NCI-H1048 (cell line): ENCODE data around the gene SNX3.

Experiments used
- DNase-seq: peaks from one replicate; lab custom pipeline; 2025; lab: John Stamatoyannopoulos, UW

SNX3 gene

GRCh38 chr6:108203189-108204112 lies 57.4 kb downstream of the SNX3 start:
- DNase-seq, result no peak

- no peak for DNase-seq
Measured at GRCh38 chr6:108200631-108201030, 60.2 kb downstream of the SNX3 start.

- DNase-seq, result no peak
Measured at GRCh38 chr6:108200186-108200585, 60.7 kb downstream of the SNX3 start.

GRCh38 chr6:108198761-108199498 lies 61.9 kb downstream of the SNX3 start:
- DNase-seq, result no peak

- no peak for DNase-seq
Measured at GRCh38 chr6:108195209-108195608, 65.6 kb downstream of the SNX3 start.

- no peak for DNase-seq
Measured at GRCh38 chr6:108194503-108194902, 66.3 kb downstream of the SNX3 start.

- DNase-seq, result no peak
Measured at GRCh38 chr6:108193835-108194234, 67.0 kb downstream of the SNX3 start.

GRCh38 chr6:108193131-108193530 lies 67.7 kb downstream of the SNX3 start:
- no peak for DNase-seq

GRCh38 chr6:108187519-108187918 lies 73.3 kb downstream of the SNX3 start:
- no peak for DNase-seq

- no peak for DNase-seq
Measured at GRCh38 chr6:108186226-108186625, 74.6 kb downstream of the SNX3 start.

GRCh38 chr6:108180776-108181175 lies 80.1 kb downstream of the SNX3 start:
- no peak for DNase-seq

- no peak for DNase-seq
Measured at GRCh38 chr6:108180266-108180665, 80.6 kb downstream of the SNX3 start.

- no peak for DNase-seq
Measured at GRCh38 chr6:108179741-108180140, 81.1 kb downstream of the SNX3 start.

- no peak for DNase-seq
Measured at GRCh38 chr6:108176281-108177089, 84.4 kb downstream of the SNX3 start.

- DNase-seq, result no peak
Measured at GRCh38 chr6:108175592-108176279, 85.1 kb downstream of the SNX3 start.

GRCh38 chr6:108175176-108175591 lies 85.7 kb downstream of the SNX3 start:
- no peak for DNase-seq

GRCh38 chr6:108174371-108175175 lies 86.3 kb downstream of the SNX3 start:
- DNase-seq, result no peak

GRCh38 chr6:108171918-108172516 lies 88.8 kb downstream of the SNX3 start:
- DNase-seq, result no peak

- DNase-seq, result no peak
Measured at GRCh38 chr6:108171291-108171917, 89.4 kb downstream of the SNX3 start.
